ENCODE data around the gene SLC25A33. TPM values are rescaled to one million over a fixed set of nuclear protein-coding genes. Genes with fewer than 3 reads are reported as not detected.
A peak's percentile ranks its signal among the peaks of the same experiment; 100 is the strongest.

Gene SLC25A33
- total RNA-seq, 1 donor from 2014 or later: 6.4 TPM

- TF ChIP-seq POLR2AphosphoS5 (IDR thresholded peaks at IDR 0.05; ENCODE audit: insufficient read depth in 1 of 2, low read depth in 1 of 2) (peak in 1 of 2 donors; percentile 12), CTCF (IDR thresholded peaks at IDR 0.05) (no peak)
- H3K4me1 ChIP-seq: peaks cover 11% of the 10 kb centered on the region
- H3K36me3 ChIP-seq: no peaks in the 10 kb centered on the region
- no peak for DNase-seq (ENCODE audit: extremely low spot score in 2 of 2)
- no peak overlapping the region for H3K4me3 ChIP-seq
- intact Hi-C loops (cut with DNase I): no loop called here
- H3K9me3 ChIP-seq: no peaks in the 10 kb centered on the region
- H3K27ac ChIP-seq: no peak overlapping the region
- H3K27me3 ChIP-seq: no peaks in the 10 kb centered on the region
Measured at GRCh38 chr1:9551984-9552383, 12.7 kb downstream of the SLC25A33 start.

- intact Hi-C loops (cut with DNase I): no loop called here
- Histone ChIP-seq H3K4me3 (no peak overlapping the region), H3K27me3 (no peaks in the 10 kb centered on the region), H3K4me1 (peaks cover 11% of the 10 kb centered on the region), H3K36me3 (no peaks in the 10 kb centered on the region), H3K9me3 (no peaks in the 10 kb centered on the region), H3K27ac (no peak overlapping the region)
- no peak for DNase-seq (ENCODE audit: extremely low spot score in 2 of 2)
- TF ChIP-seq POLR2A (IDR thresholded peaks at IDR 0.05) (no peak), CTCF (IDR thresholded peaks at IDR 0.05) (no peak), POLR2AphosphoS5 (IDR thresholded peaks at IDR 0.05; ENCODE audit: insufficient read depth in 1 of 2, low read depth in 1 of 2) (no peak)
Measured at GRCh38 chr1:9553736-9554144, 14.5 kb downstream of the SLC25A33 start.

- peaks cover 12% of the 10 kb centered on the region for H3K4me1 ChIP-seq
- no peaks in the 10 kb centered on the region for H3K27me3 ChIP-seq
- no peak for DNase-seq (ENCODE audit: extremely low spot score in 2 of 2)
- H3K36me3 ChIP-seq: no peaks in the 10 kb centered on the region
- H3K27ac ChIP-seq: peak overlapping the region; percentile 28
- intact Hi-C loops (cut with DNase I): no loop called here
- TF ChIP-seq POLR2A (IDR thresholded peaks at IDR 0.05): no peak
- no peak for TF ChIP-seq CTCF (IDR thresholded peaks at IDR 0.05)
- peak in 1 of 2 donors; percentile 23 for TF ChIP-seq POLR2AphosphoS5 (IDR thresholded peaks at IDR 0.05; ENCODE audit: insufficient read depth in 1 of 2, low read depth in 1 of 2)
- H3K9me3 ChIP-seq: no peaks in the 10 kb centered on the region
- H3K4me3 ChIP-seq: no peak overlapping the region
Measured at GRCh38 chr1:9555942-9556341, 16.7 kb downstream of the SLC25A33 start.

GRCh38 chr1:9557624-9558023 is 18.4 kb downstream of the SLC25A33 start:
- H3K4me1 ChIP-seq: peaks cover 24% of the 10 kb centered on the region
- no peaks in the 10 kb centered on the region for H3K36me3 ChIP-seq
- no peak overlapping the region for H3K27ac ChIP-seq
- no peak overlapping the region for H3K4me3 ChIP-seq
- DNase-seq (ENCODE audit: extremely low spot score in 2 of 2): no peak
- TF ChIP-seq POLR2A (IDR thresholded peaks at IDR 0.05) (no peak), CTCF (IDR thresholded peaks at IDR 0.05) (no peak), POLR2AphosphoS5 (IDR thresholded peaks at IDR 0.05; ENCODE audit: insufficient read depth in 1 of 2, low read depth in 1 of 2) (no peak)
- intact Hi-C loops (cut with DNase I): no loop called here
- H3K9me3 ChIP-seq: no peaks in the 10 kb centered on the region
- H3K27me3 ChIP-seq: no peaks in the 10 kb centered on the region

GRCh38 chr1:9558271-9558945 is 19.1 kb downstream of the SLC25A33 start:
- no peak overlapping the region for H3K4me3 ChIP-seq
- H3K36me3 ChIP-seq: no peaks in the 10 kb centered on the region
- H3K27ac ChIP-seq: no peak overlapping the region
- DNase-seq (ENCODE audit: extremely low spot score in 2 of 2): no peak
- peaks cover 24% of the 10 kb centered on the region for H3K4me1 ChIP-seq
- intact Hi-C loops (cut with DNase I): no loop called here
- no peaks in the 10 kb centered on the region for H3K9me3 ChIP-seq
- TF ChIP-seq POLR2A (IDR thresholded peaks at IDR 0.05) (no peak), POLR2AphosphoS5 (IDR thresholded peaks at IDR 0.05; ENCODE audit: insufficient read depth in 1 of 2, low read depth in 1 of 2) (no peak), CTCF (IDR thresholded peaks at IDR 0.05) (no peak)
- no peaks in the 10 kb centered on the region for H3K27me3 ChIP-seq
